PC-9 (cell line): Measurements from ENCODE around the gene SRL. TPM values are rescaled to one million over a fixed set of nuclear protein-coding genes. Genes with fewer than 3 reads are reported as not detected.
A peak's percentile ranks its signal among the peaks of the same experiment; 100 is the strongest.

Source experiments
- BruUV-seq: library from RNA; stranded (reverse); fragments of 400-500 nt; replicated peaks from 2 replicates; lab custom pipeline; 2021; lab: Mats Ljungman, UMichigan
- CTCF ChIA-PET: fragments of 300-600 bp; sonication (Branson Sonifier 250); formaldehyde crosslinking; loops from one replicate; lab custom pipeline; 2022; ENCODE audit warnings: antibody characterized with exemption; lab: Charles Lee
- POLR2A ChIA-PET: fragments of 300-600 bp; sonication (Branson Sonifier 250); formaldehyde crosslinking; loops from one replicate; lab custom pipeline; 2022; ENCODE audit warnings: antibody characterized with exemption; ENCODE audit not compliant: unreplicated experiment; lab: Charles Lee
- DNase-seq, 2 experiments: peaks; one replicate each; pipeline versions ENCODE4 v3.0.0 to v3.0.0-alpha.2; 2015 to 2022; ENCODE audit warnings: mixed read lengths in 1 of 2
- H2AFZ ChIP-seq: fragments of 200-600 bp; sonication (generic); 2 replicates; pipeline ENCODE4 v1.8.1; 2017; ENCODE audit warnings: antibody characterized with exemption
- H3F3A ChIP-seq: fragments of 200-600 bp; sonication (generic); 2 replicates; pipeline ENCODE4 v1.8.1; 2017; ENCODE audit warnings: antibody characterized with exemption, mild to moderate bottlenecking, low read depth; ENCODE audit not compliant: insufficient read depth
- H3K27ac ChIP-seq: fragments of 200-600 bp; sonication (generic); 2 replicates; pipeline ENCODE4 v1.6.1; 2016; ENCODE audit warnings: mixed run types
- H3K27me3 ChIP-seq: fragments of 200-600 bp; sonication (generic); 2 replicates; pipeline ENCODE4 v1.6.1; 2016; ENCODE audit warnings: low read depth, mixed run types; ENCODE audit not compliant: insufficient read depth
- H3K36me3 ChIP-seq: fragments of 200-600 bp; sonication (generic); 2 replicates; pipeline ENCODE4 v1.6.1; 2016; ENCODE audit warnings: low read depth, mixed run types
- H3K4me1 ChIP-seq: fragments of 200-600 bp; sonication (generic); replicated peaks from 2 replicates; pipeline ENCODE4 v1.6.1; 2016; ENCODE audit warnings: mixed run types; ENCODE audit not compliant: insufficient read depth
- H3K4me2 ChIP-seq: fragments of 200-600 bp; sonication (generic); 2 replicates; pipeline ENCODE4 v1.6.1; 2017; ENCODE audit warnings: mixed run types
- H3K4me3 ChIP-seq: fragments of 200-600 bp; sonication (generic); 2 replicates; pipeline ENCODE4 v1.6.1; 2016; ENCODE audit warnings: mixed run types
- H3K79me2 ChIP-seq: fragments of 200-600 bp; sonication (generic); 2 replicates; pipeline ENCODE4 v1.6.1; 2017; ENCODE audit warnings: low read depth, mixed run types
- H3K9me2 ChIP-seq: fragments of 200-600 bp; sonication (generic); 2 replicates; pipeline ENCODE4 v1.8.1; 2017; ENCODE audit warnings: mild to moderate bottlenecking; ENCODE audit not compliant: insufficient read depth
- H3K9me3 ChIP-seq: fragments of 200-600 bp; sonication (generic); 2 replicates; pipeline ENCODE4 v1.8.1; 2016; ENCODE audit warnings: low read depth; ENCODE audit not compliant: insufficient read depth
- H4K20me1 ChIP-seq: fragments of 200-600 bp; sonication (generic); 2 replicates; pipeline ENCODE4 v1.8.1; 2017; ENCODE audit not compliant: insufficient read depth
- CTCF ChIP-seq: fragments of 200-600 bp; sonication (generic); conservative IDR thresholded peaks from 2 replicates; pipeline ENCODE4 v1.6.1; 2017; ENCODE audit warnings: mixed run types, antibody characterized with exemption, mild to moderate bottlenecking, moderate library complexity
- EZH2 ChIP-seq: fragments of 200-600 bp; sonication (generic); IDR thresholded peaks from 2 replicates; pipeline ENCODE4 v1.8.0; 2017; ENCODE audit warnings: antibody characterized with exemption, low read depth
- intact Hi-C: fragments of 100-400 bp; cut with micrococcal nuclease; formaldehyde crosslinking; loops from one replicate; pipeline ENCODE4 v1.10.0; 2022; ENCODE audit not compliant: unreplicated experiment
- total RNA-seq: library from RNA; stranded (reverse); gene quantifications from 2 replicates; pipeline ENCODE4 v1.2.3, GENCODE V29; 2021

Gene SRL
- total RNA-seq, 1 experiment from 2014 or later, result not detected

GRCh38 chr16:4180511-4180910 lies 61.4 kb downstream of the SRL start:
- no TSS peak for BruUV-seq
- no peaks in the 10 kb centered on the region for H3K9me3 ChIP-seq
- H3K36me3 ChIP-seq, result no peaks in the 10 kb centered on the region
- H3K9me2 ChIP-seq, result no peaks in the 10 kb centered on the region
- no peak for TF ChIP-seq EZH2
- no peak for TF ChIP-seq CTCF
- intact Hi-C loops, result loop anchor here (5.0 kb wide), 2 partner anchors 198 to 298 kb away; partner anchors contain the start of gene CREBBP
- ChIA-PET POLR2A (interaction anchor here (0.6 kb wide), 1 partner anchor 170 kb away, joined by 3 read pairs; no protein-coding TSS in a partner anchor), CTCF (no interaction called here)
- no peak overlapping the region for H3K4me2 ChIP-seq
- no peak overlapping the region for H2AFZ ChIP-seq
- no peak overlapping the region for H3K4me3 ChIP-seq
- H3K27ac ChIP-seq, result no peak overlapping the region
- DNase-seq, result no peak
- no peaks in the 10 kb centered on the region for H4K20me1 ChIP-seq
- H3F3A ChIP-seq, result peaks cover 36% of the 10 kb centered on the region
- H3K27me3 ChIP-seq, result no peaks in the 10 kb centered on the region
- H3K79me2 ChIP-seq, result no peaks in the 10 kb centered on the region
- peaks cover 43% of the 10 kb centered on the region for H3K4me1 ChIP-seq

GRCh38 chr16:4179763-4180260 lies 62.1 kb downstream of the SRL start:
- Histone ChIP-seq H3K36me3 (no peaks in the 10 kb centered on the region), H3K9me3 (no peaks in the 10 kb centered on the region), H4K20me1 (no peaks in the 10 kb centered on the region), H3K79me2 (no peaks in the 10 kb centered on the region), H3F3A (peaks cover 36% of the 10 kb centered on the region), H3K4me3 (no peak overlapping the region), H3K9me2 (no peaks in the 10 kb centered on the region), H3K4me1 (peaks cover 43% of the 10 kb centered on the region), H2AFZ (no peak overlapping the region), H3K27ac (no peak overlapping the region), H3K4me2 (no peak overlapping the region), H3K27me3 (no peaks in the 10 kb centered on the region)
- CTCF ChIA-PET, result no interaction called here
- POLR2A ChIA-PET, result interaction anchor here (0.6 kb wide), 1 partner anchor 170 kb away, joined by 3 read pairs; no protein-coding TSS in a partner anchor
- TF ChIP-seq CTCF (no peak), EZH2 (no peak)
- intact Hi-C loops, result loop anchor here (5.0 kb wide), 2 partner anchors 198 to 298 kb away; partner anchors contain the start of gene CREBBP
- no TSS peak for BruUV-seq
- DNase-seq, result no peak

- H4K20me1 ChIP-seq, result no peaks in the 10 kb centered on the region
- no peaks in the 10 kb centered on the region for H3K27me3 ChIP-seq
- H3K79me2 ChIP-seq, result no peaks in the 10 kb centered on the region
- TF ChIP-seq CTCF (no peak), EZH2 (no peak)
- H3K4me3 ChIP-seq, result no peak overlapping the region
- CTCF ChIA-PET, result no interaction called here
- intact Hi-C loops, result no loop called here
- peaks cover 36% of the 10 kb centered on the region for H3F3A ChIP-seq
- DNase-seq, result peak; percentile 62 to 76
- BruUV-seq, result no TSS peak
- peak overlapping the region; percentile 40 for H3K4me2 ChIP-seq
- H3K9me2 ChIP-seq, result no peaks in the 10 kb centered on the region
- peaks cover 43% of the 10 kb centered on the region for H3K4me1 ChIP-seq
- H3K36me3 ChIP-seq, result no peaks in the 10 kb centered on the region
- H3K27ac ChIP-seq, result peak overlapping the region; percentile 42
- no peak overlapping the region for H2AFZ ChIP-seq
- no peaks in the 10 kb centered on the region for H3K9me3 ChIP-seq
- POLR2A ChIA-PET, result interaction anchor here (0.6 to 0.8 kb wide), 2 partner anchors 9 to 276 kb away, joined by 3 to 4 read pairs; no protein-coding TSS in a partner anchor
Observed at GRCh38 chr16:4179020-4179419, 62.9 kb downstream of the SRL start.
